CD4-positive, alpha-beta T cell (primary cell): Measurements from ENCODE around the gene ZBTB24. TPM values are rescaled to one million over a fixed set of nuclear protein-coding genes. Genes with fewer than 3 reads are reported as not detected.

Experiments used
- ATAC-seq: fragments of 200-7000 bp; cut with Tn5 transposase; one replicate; pipeline ENCODE4 v1.10.0; 2022; ENCODE audit warnings: mild to moderate bottlenecking; ENCODE audit not compliant: poor library complexity
- CTCF ChIA-PET: fragments of 350-600 bp; sonication (Branson Sonifier 250); formaldehyde crosslinking; loops from one replicate; lab custom pipeline; 2021; ENCODE audit warnings: antibody characterized with exemption, inconsistent platforms; lab: Charles Lee
- POLR2A ChIA-PET: fragments of 350-600 bp; sonication (Branson Sonifier 250); formaldehyde crosslinking; loops from one replicate; lab custom pipeline; 2021; ENCODE audit warnings: antibody characterized with exemption, inconsistent platforms; lab: Charles Lee
- DNase-seq, 14 experiments: peaks; one replicate each; pipeline ENCODE4 v3.0.0-alpha.2; 2013 to 2020; ENCODE audit warnings: mixed read lengths in 2 of 14
- H3K27ac ChIP-seq, 2 donors: one replicate each; pipeline versions ENCODE4 v1.5.1 to v1.7.0; 2013; ENCODE audit warnings: low read length in 2 of 2, low read depth in 1 of 2, mild to moderate bottlenecking in 1 of 2
- H3K27me3 ChIP-seq, 2 experiments: 1 replicate in 1 of 2; 2 replicates in 1 of 2; pipeline versions ENCODE4 v1.6.1 to v1.7.0; 2013; ENCODE audit warnings: low read length in 2 of 2, control low read depth in 1 of 2, mild to moderate bottlenecking in 1 of 2, moderate library complexity in 1 of 2; ENCODE audit not compliant: insufficient read depth in 2 of 2, control insufficient read depth in 1 of 2
- H3K36me3 ChIP-seq: one replicate; pipeline ENCODE4 v1.6.1; 2013; ENCODE audit warnings: low read length, control low read depth; ENCODE audit not compliant: insufficient read depth
- H3K4me1 ChIP-seq: one replicate; pipeline ENCODE4 v1.6.1; 2013; ENCODE audit warnings: low read length, control low read depth; ENCODE audit not compliant: insufficient read depth
- H3K4me3 ChIP-seq: one replicate; pipeline ENCODE4 v1.5.1; 2013; ENCODE audit warnings: mild to moderate bottlenecking, low read length, moderate library complexity
- H3K9me3 ChIP-seq, 2 experiments: 1 replicate in 1 of 2; 2 replicates in 1 of 2; pipeline versions ENCODE4 v1.6.1 to v1.7.0; 2013; ENCODE audit warnings: low read length in 2 of 2, mild to moderate bottlenecking in 2 of 2, control low read depth in 1 of 2, moderate library complexity in 1 of 2; ENCODE audit not compliant: control insufficient read depth in 1 of 2, insufficient read depth in 1 of 2
- H3K27ac Mint-ChIP-seq: one replicate; pipeline ENCODE4 v1.8.0; 2020; ENCODE audit warnings: mixed read lengths
- H3K27me3 Mint-ChIP-seq: one replicate; pipeline ENCODE4 v1.8.0; 2021; ENCODE audit warnings: mixed read lengths
- H3K36me3 Mint-ChIP-seq: one replicate; pipeline ENCODE4 v1.8.0; 2021; ENCODE audit warnings: low read depth, mixed read lengths
- H3K4me1 Mint-ChIP-seq: one replicate; pipeline ENCODE4 v1.8.0; 2021; ENCODE audit warnings: low read depth, mixed read lengths
- H3K4me3 Mint-ChIP-seq: one replicate; pipeline ENCODE4 v1.8.0; 2020; ENCODE audit warnings: mild to moderate bottlenecking, mixed read lengths
- H3K9me3 Mint-ChIP-seq: one replicate; pipeline ENCODE4 v1.8.0; 2020; ENCODE audit warnings: mixed read lengths
- intact Hi-C, 2 experiments: fragments of 100-400 bp; cut with DNase I in 1 of 2; cut with micrococcal nuclease in 1 of 2; formaldehyde crosslinking; loops; one replicate each; pipeline versions ENCODE4 v1.15.1 to v1.9.0; 2023 to 2025; cut with DNase I, micrococcal nuclease
- total RNA-seq, 174 experiments: library from RNA in 2 of 174; stranded (reverse) in 2 of 174; gene quantifications; one replicate each; pipeline ENCODE4 v1.2.3 and lab custom pipeline; 2021 to 2026
- TF ChIP-seq, protein P1 (sequence below): fragments of 200-600 bp; IDR thresholded peaks from one replicate; pipeline ENCODE4 v1.8.0; 2022; ENCODE audit warnings: antibody characterized with exemption, mild to moderate bottlenecking

The ZBTB24 gene
- total RNA-seq, 2 experiments from 2014 or later: 10.4 to 10.5 TPM

DNA sequence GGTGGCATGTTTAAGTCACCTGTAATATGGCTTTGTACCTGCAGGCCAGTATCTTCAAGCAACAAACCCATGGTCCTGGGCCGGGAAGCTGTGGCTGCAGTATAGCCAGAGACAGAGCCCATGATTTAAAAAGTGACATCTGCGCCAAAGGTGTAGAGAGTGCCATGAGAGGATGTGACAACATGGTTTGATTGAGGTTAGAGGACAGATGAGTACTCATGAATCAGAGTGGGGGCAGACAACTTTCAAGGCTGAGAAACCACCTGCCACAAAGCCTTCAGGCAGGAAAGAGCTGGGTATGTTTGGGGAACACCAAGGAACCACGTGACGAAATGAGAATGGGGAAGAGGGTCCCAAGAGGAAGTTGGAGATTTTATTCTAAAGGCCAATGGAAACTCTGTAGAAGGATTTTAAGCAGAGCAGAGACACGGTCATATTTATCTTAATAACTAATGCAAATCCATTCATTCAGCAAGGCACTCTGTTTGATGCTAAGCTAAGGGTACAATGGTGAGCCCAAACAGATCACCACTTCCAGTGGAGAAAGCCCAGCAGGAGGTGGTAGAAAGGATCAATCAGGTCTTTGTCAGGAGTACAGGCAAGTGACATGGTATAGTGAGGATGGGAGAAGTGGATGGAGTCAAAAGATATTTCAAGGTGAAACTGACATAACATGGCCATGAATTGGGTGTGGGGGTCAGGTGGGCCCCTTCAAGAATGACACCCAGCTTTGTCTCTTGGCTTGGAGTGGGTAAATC lies 24.1 kb downstream of the ZBTB24 start:
- no peak overlapping the region for H3K4me3 Mint-ChIP-seq
- H3K27ac Mint-ChIP-seq: peak overlapping the region; percentile 31
- Histone ChIP-seq H3K9me3 (no peaks in the 10 kb centered on the region), H3K27ac (peak overlapping the region; percentile 38 to 39), H3K4me1 (peaks cover 45% of the 10 kb centered on the region), H3K4me3 (no peak overlapping the region), H3K36me3 (peaks cover 23% of the 10 kb centered on the region), H3K27me3 (no peaks in the 10 kb centered on the region)
- DNase-seq (peak in 8 of 14 experiments; percentile 22 to 82 (median 44)), ATAC-seq (peak; percentile 18)
- peaks cover 37% of the 10 kb centered on the region for H3K36me3 Mint-ChIP-seq
- peaks cover 57% of the 10 kb centered on the region for H3K4me1 Mint-ChIP-seq
- CTCF ChIA-PET: interaction anchor here (1.6 to 3.1 kb wide), 3 partner anchors 18 to 76 kb away, joined by 5 to 17 read pairs (median 7); partner anchors contain the start of genes CD164, PPIL6, SMPD2 and ZBTB24
- H3K9me3 Mint-ChIP-seq: no peaks in the 10 kb centered on the region
- POLR2A ChIA-PET: interaction anchor here (0.8 to 9.5 kb wide), 6 partner anchors 16 to 1356 kb away, joined by 3 to 137 read pairs (median 6); partner anchors contain the start of genes CD164, CDK19, PPIL6 and SMPD2
- TF ChIP-seq, protein P1, sequence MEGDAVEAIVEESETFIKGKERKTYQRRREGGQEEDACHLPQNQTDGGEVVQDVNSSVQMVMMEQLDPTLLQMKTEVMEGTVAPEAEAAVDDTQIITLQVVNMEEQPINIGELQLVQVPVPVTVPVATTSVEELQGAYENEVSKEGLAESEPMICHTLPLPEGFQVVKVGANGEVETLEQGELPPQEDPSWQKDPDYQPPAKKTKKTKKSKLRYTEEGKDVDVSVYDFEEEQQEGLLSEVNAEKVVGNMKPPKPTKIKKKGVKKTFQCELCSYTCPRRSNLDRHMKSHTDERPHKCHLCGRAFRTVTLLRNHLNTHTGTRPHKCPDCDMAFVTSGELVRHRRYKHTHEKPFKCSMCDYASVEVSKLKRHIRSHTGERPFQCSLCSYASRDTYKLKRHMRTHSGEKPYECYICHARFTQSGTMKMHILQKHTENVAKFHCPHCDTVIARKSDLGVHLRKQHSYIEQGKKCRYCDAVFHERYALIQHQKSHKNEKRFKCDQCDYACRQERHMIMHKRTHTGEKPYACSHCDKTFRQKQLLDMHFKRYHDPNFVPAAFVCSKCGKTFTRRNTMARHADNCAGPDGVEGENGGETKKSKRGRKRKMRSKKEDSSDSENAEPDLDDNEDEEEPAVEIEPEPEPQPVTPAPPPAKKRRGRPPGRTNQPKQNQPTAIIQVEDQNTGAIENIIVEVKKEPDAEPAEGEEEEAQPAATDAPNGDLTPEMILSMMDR: no peak
- intact Hi-C loops: loop anchor here (1.0 to 10.0 kb wide), 3 partner anchors 17 to 1626 kb away; partner anchors contain the start of genes AK9 (in 1 of the 2), FIG4 (in 1 of the 2) and SLC16A10 (in 1 of the 2)
- no peaks in the 10 kb centered on the region for H3K27me3 Mint-ChIP-seq

DNA sequence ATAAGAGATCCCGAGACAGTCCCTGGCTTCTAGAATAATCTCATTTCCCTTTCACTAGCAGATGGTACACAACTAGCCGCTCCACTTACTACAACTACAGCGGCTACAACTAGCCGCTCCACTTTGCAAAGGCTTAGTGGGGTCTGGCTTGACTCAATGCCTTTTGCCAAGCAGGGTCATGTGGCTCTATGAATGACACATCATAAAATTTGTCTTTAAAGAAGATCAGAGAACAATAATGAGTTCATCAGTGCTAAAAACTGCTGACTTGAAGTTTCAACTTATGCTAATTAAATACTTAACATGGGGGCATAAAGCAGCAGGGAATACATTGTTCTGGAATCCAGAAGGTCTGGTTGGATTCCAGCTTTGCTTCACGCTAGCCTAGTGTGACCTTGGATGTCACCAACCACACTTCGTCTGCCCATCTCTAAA lies 25.4 kb downstream of the ZBTB24 start:
- H3K4me1 ChIP-seq: peaks cover 59% of the 10 kb centered on the region
- intact Hi-C loops: loop anchor here (10.0 kb wide), 2 partner anchors 237 to 1627 kb away; partner anchors contain the start of genes AK9 (in 1 of the 2), FIG4 (in 1 of the 2) and SLC16A10 (in 1 of the 2)
- Mint-ChIP-seq H3K36me3 (peaks cover 29% of the 10 kb centered on the region), H3K27ac (peak overlapping the region; percentile 31), H3K4me1 (peaks cover 60% of the 10 kb centered on the region), H3K9me3 (no peaks in the 10 kb centered on the region), H3K27me3 (no peaks in the 10 kb centered on the region), H3K4me3 (peak overlapping the region; percentile 84)
- no peaks in the 10 kb centered on the region for H3K27me3 ChIP-seq
- ATAC-seq: no peak
- no peak overlapping the region for H3K27ac ChIP-seq
- peaks cover 24% of the 10 kb centered on the region for H3K36me3 ChIP-seq
- no peak overlapping the region for H3K4me3 ChIP-seq
- ChIA-PET POLR2A (interaction anchor here (0.8 to 9.5 kb wide), 7 partner anchors 14 to 899 kb away, joined by 3 to 137 read pairs (median 11); partner anchors contain the start of genes CD164, PPIL6, SMPD2 and ZBTB24), CTCF (interaction anchor here (0.8 to 5.8 kb wide), 2 partner anchors 16 to 28 kb away, joined by 3 to 42 read pairs; partner anchors contain the start of genes PPIL6 and SMPD2)
- TF ChIP-seq, protein P1: no peak
- H3K9me3 ChIP-seq: no peaks in the 10 kb centered on the region
- peak in 1 of 14 experiments; percentile 32 for DNase-seq
